HUES6 (cell line): ENCODE results near the gene CPSF7.

ENCODE experiments used
- H3K27ac ChIP-seq: 2 replicates; pipeline ENCODE4 v1.7.0; 2013; ENCODE audit warnings: low read depth, mild to moderate bottlenecking, low read length, inconsistent platforms
- H3K27me3 ChIP-seq: 2 replicates; pipeline ENCODE4 v1.6.1; 2013; ENCODE audit warnings: low read length; ENCODE audit not compliant: control insufficient read depth, insufficient read depth
- H3K36me3 ChIP-seq: 2 replicates; pipeline ENCODE4 v1.6.1; 2013; ENCODE audit warnings: low read length; ENCODE audit not compliant: control insufficient read depth, insufficient read depth
- H3K4me1 ChIP-seq: 2 replicates; pipeline ENCODE4 v1.6.1; 2013; ENCODE audit warnings: low read length; ENCODE audit not compliant: control insufficient read depth, insufficient read depth
- H3K4me3 ChIP-seq: 2 replicates; pipeline ENCODE4 v1.5.1; 2013; ENCODE audit warnings: low read depth, low read length
- H3K9ac ChIP-seq: one replicate; pipeline ENCODE4 v1.6.1; 2013; ENCODE audit warnings: mild to moderate bottlenecking, low read length
- H3K9me3 ChIP-seq: 2 replicates; pipeline ENCODE4 v1.6.1; 2013; ENCODE audit warnings: low read depth, low read length; ENCODE audit not compliant: control insufficient read depth, insufficient read depth

Gene CPSF7

GRCh38 chr11:61429691-61430582 is at the start of gene CPSF7, which contains the start of gene SDHAF2:
Gene CPSF7 (minus strand): TSS chr11:61429975. CDS start chr11:61429235, 740 bp downstream.
Gene SDHAF2 (plus strand): TSS chr11:61430124. CDS start chr11:61430147, 23 bp downstream.
- Histone ChIP-seq H3K9me3 (no peaks in the 10 kb centered on the region), H3K4me3 (peak within 1 kb of the TSS; percentile 84), H3K4me1 (0 out of 2 replicates have a peak, but pooled peaks cover 9% of the 10 kb centered on the region), H3K27me3 (no peaks in the 10 kb centered on the region), H3K9ac (peak within 1 kb of the TSS; percentile 97), H3K36me3 (peaks cover 47% of the 10 kb centered on the region), H3K27ac (peak within 1 kb of the TSS; percentile 100)

- Histone ChIP-seq H3K4me3 (no peak overlapping the region), H3K27ac (no peak overlapping the region), H3K9ac (no peak overlapping the region), H3K9me3 (no peaks in the 10 kb centered on the region), H3K36me3 (no peaks in the 10 kb centered on the region), H3K4me1 (peaks cover 24% of the 10 kb centered on the region), H3K27me3 (no peaks in the 10 kb centered on the region)
Observed at GRCh38 chr11:61477727-61478148, 48.0 kb upstream of the CPSF7 start.

- H3K27me3 ChIP-seq, result no peaks in the 10 kb centered on the region
- no peaks in the 10 kb centered on the region for H3K36me3 ChIP-seq
- H3K9ac ChIP-seq, result no peak overlapping the region
- no peaks in the 10 kb centered on the region for H3K9me3 ChIP-seq
- H3K4me1 ChIP-seq, result peaks cover 21% of the 10 kb centered on the region
- no peak overlapping the region for H3K4me3 ChIP-seq
- H3K27ac ChIP-seq, result no peak overlapping the region
Observed at GRCh38 chr11:61477126-61477525, 47.4 kb upstream of the CPSF7 start.

GRCh38 chr11:61476371-61476770 is 46.6 kb upstream of the CPSF7 start:
- no peaks in the 10 kb centered on the region for H3K27me3 ChIP-seq
- no peak overlapping the region for H3K4me3 ChIP-seq
- no peak overlapping the region for H3K9ac ChIP-seq
- no peaks in the 10 kb centered on the region for H3K9me3 ChIP-seq
- H3K4me1 ChIP-seq, result peaks cover 14% of the 10 kb centered on the region; the same call in 1 of the 2 replicates
- H3K27ac ChIP-seq, result no peak overlapping the region
- H3K36me3 ChIP-seq, result no peaks in the 10 kb centered on the region

GRCh38 chr11:61475433-61475832 is 45.7 kb upstream of the CPSF7 start:
- Histone ChIP-seq H3K36me3 (no peaks in the 10 kb centered on the region), H3K4me3 (no peak overlapping the region), H3K27me3 (no peaks in the 10 kb centered on the region), H3K4me1 (peaks cover 7% of the 10 kb centered on the region; the same call in 1 of the 2 replicates), H3K9ac (no peak overlapping the region), H3K9me3 (no peaks in the 10 kb centered on the region), H3K27ac (no peak overlapping the region)

GRCh38 chr11:61474013-61474643 is 44.4 kb upstream of the CPSF7 start:
- Histone ChIP-seq H3K9ac (no peak overlapping the region), H3K27ac (no peak overlapping the region), H3K27me3 (no peaks in the 10 kb centered on the region), H3K36me3 (no peaks in the 10 kb centered on the region), H3K4me1 (peaks cover 7% of the 10 kb centered on the region; the same call in 1 of the 2 replicates), H3K4me3 (no peak overlapping the region), H3K9me3 (no peaks in the 10 kb centered on the region)

- no peaks in the 10 kb centered on the region for H3K36me3 ChIP-seq
- no peak overlapping the region for H3K9ac ChIP-seq
- peaks cover 7% of the 10 kb centered on the region; the same call in 1 of the 2 replicates for H3K4me1 ChIP-seq
- H3K4me3 ChIP-seq, result no peak overlapping the region
- H3K27me3 ChIP-seq, result no peaks in the 10 kb centered on the region
- no peaks in the 10 kb centered on the region for H3K9me3 ChIP-seq
- no peak overlapping the region for H3K27ac ChIP-seq
Observed at GRCh38 chr11:61473370-61474012, 43.7 kb upstream of the CPSF7 start.

GRCh38 chr11:61472868-61473267 is 43.1 kb upstream of the CPSF7 start:
- H3K27ac ChIP-seq, result no peak overlapping the region
- H3K27me3 ChIP-seq, result no peaks in the 10 kb centered on the region
- H3K4me3 ChIP-seq, result no peak overlapping the region
- no peak overlapping the region for H3K9ac ChIP-seq
- no peaks in the 10 kb centered on the region for H3K9me3 ChIP-seq
- H3K36me3 ChIP-seq, result no peaks in the 10 kb centered on the region; the same call in 1 of the 2 replicates
- H3K4me1 ChIP-seq, result peaks cover 4% of the 10 kb centered on the region; the same call in 1 of the 2 replicates

GRCh38 chr11:61472282-61472681 is 42.5 kb upstream of the CPSF7 start:
- no peaks in the 10 kb centered on the region; the same call in 1 of the 2 replicates for H3K36me3 ChIP-seq
- H3K4me1 ChIP-seq, result peaks cover under 1% of the 10 kb centered on the region; the same call in 1 of the 2 replicates
- H3K4me3 ChIP-seq, result no peak overlapping the region
- no peak overlapping the region for H3K9ac ChIP-seq
- no peaks in the 10 kb centered on the region for H3K27me3 ChIP-seq
- H3K9me3 ChIP-seq, result no peaks in the 10 kb centered on the region
- no peak overlapping the region for H3K27ac ChIP-seq

- H3K4me1 ChIP-seq, result no peaks in the 10 kb centered on the region
- H3K9me3 ChIP-seq, result no peaks in the 10 kb centered on the region
- H3K4me3 ChIP-seq, result no peak overlapping the region
- H3K9ac ChIP-seq, result no peak overlapping the region
- H3K27ac ChIP-seq, result 0 out of 2 replicates have a peak overlapping the region, but pooled peaks have one; percentile 8
- H3K36me3 ChIP-seq, result no peaks in the 10 kb centered on the region; the same call in 1 of the 2 replicates
- no peaks in the 10 kb centered on the region for H3K27me3 ChIP-seq
Observed at GRCh38 chr11:61468002-61468401, 38.2 kb upstream of the CPSF7 start.
